Measurements from ENCODE around the gene C6orf89. TPM values are rescaled to one million over a fixed set of nuclear protein-coding genes. Genes with fewer than 3 reads are reported as not detected.

C6orf89 gene
- total RNA-seq, 4 donors from 2014 or later = 25.6 to 39.1 (median 28.9) TPM

DNA sequence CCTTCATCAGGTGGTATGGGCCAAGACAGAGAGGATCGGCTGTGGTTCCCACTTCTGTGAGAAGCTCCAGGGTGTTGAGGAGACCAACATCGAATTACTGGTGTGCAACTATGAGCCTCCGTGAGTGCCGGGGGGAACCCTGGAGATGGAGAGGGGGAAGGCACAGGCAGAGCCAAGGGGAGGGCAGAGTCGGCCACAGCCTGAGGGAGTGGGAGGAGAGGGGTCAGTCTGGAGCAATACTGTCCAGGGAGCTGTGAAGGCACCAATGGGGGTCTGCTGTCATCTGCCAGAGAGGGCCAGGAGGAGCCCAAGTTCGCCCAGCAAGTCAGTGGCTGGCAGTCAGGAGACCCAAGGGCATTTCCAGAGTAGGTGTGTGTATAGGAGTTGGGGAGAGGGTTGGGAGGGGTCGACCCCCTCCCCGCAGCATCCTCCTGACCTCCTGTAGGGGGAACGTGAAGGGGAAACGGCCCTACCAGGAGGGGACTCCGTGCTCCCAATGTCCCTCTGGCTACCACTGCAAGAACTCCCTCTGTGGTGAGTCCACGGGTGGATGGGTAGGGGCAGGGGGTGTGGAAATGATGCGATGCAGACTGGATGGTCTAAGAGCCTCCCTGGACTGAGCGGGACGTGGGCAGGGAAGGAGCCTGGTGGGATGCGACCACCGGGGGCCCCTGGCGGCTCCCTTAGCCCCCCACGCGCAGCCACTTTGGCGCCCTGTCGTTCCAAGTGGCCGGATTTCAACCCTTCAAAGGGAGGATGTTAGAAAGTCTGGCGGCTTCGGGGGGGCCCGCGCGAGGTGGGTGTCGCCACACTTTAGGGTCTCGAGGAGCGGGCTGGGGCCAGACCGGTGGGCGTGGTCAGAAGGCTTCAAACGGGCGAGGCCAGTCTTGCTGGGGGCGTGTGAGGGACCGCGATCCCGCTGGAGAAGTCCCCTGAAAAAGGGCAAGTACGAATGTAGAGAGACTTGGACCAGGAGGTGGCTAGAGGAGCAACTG, 76.0 kb downstream of the C6orf89 start:
- Histone ChIP-seq H3K27me3 (no peaks in the 10 kb centered on the region), H3K9me3 (no peaks in the 10 kb centered on the region), H3K4me1 (peaks cover 0 to 21% (median 6%) of the 10 kb centered on the region in 4 donors), H3K4me3 (no peak overlapping the region), H3K36me3 (no peaks in the 10 kb centered on the region), H3K27ac (no peak overlapping the region)
- TF ChIP-seq POLR2A (IDR thresholded peaks at IDR 0.05) = no peak
- TF ChIP-seq, protein P1, sequence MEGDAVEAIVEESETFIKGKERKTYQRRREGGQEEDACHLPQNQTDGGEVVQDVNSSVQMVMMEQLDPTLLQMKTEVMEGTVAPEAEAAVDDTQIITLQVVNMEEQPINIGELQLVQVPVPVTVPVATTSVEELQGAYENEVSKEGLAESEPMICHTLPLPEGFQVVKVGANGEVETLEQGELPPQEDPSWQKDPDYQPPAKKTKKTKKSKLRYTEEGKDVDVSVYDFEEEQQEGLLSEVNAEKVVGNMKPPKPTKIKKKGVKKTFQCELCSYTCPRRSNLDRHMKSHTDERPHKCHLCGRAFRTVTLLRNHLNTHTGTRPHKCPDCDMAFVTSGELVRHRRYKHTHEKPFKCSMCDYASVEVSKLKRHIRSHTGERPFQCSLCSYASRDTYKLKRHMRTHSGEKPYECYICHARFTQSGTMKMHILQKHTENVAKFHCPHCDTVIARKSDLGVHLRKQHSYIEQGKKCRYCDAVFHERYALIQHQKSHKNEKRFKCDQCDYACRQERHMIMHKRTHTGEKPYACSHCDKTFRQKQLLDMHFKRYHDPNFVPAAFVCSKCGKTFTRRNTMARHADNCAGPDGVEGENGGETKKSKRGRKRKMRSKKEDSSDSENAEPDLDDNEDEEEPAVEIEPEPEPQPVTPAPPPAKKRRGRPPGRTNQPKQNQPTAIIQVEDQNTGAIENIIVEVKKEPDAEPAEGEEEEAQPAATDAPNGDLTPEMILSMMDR (IDR thresholded peaks at IDR 0.05) = no peak
- DNase-seq = peak in 2 of 3 donors; percentile 44 to 45

DNA sequence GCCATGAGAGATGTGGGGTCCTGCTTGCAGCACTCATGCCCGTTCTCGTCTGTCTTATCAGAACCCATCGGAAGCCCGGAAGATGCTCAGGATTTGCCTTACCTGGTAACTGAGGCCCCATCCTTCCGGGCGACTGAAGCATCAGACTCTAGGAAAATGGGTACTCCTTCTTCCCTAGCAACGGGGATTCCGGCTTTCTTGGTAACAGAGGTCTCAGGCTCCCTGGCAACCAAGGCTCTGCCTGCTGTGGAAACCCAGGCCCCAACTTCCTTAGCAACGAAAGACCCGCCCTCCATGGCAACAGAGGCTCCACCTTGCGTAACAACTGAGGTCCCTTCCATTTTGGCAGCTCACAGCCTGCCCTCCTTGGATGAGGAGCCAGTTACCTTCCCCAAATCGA, 77.1 kb downstream of the C6orf89 start:
- DNase-seq = peak; percentile 58 to 90 (median 81)
- Histone ChIP-seq H3K27ac (peak overlapping the region in 1 of 4 donors; percentile 63), H3K4me1 (peaks cover 0 to 21% (median 6%) of the 10 kb centered on the region in 4 donors), H3K4me3 (peak overlapping the region in 1 of 4 donors; percentile 15), H3K36me3 (peaks cover 0 to 11% (median 0%) of the 10 kb centered on the region in 3 donors), H3K27me3 (no peaks in the 10 kb centered on the region), H3K9me3 (no peaks in the 10 kb centered on the region)
- no peak for TF ChIP-seq POLR2A (IDR thresholded peaks at IDR 0.05)
- TF ChIP-seq, protein P1 (IDR thresholded peaks at IDR 0.05) = no peak

GRCh38 chr6:36963451-36964290, 77.9 kb downstream of the C6orf89 start:
- H3K4me1 ChIP-seq = peaks cover 0 to 21% (median 6%) of the 10 kb centered on the region in 4 donors
- no peak for TF ChIP-seq POLR2A (IDR thresholded peaks at IDR 0.05)
- TF ChIP-seq, protein P1 (IDR thresholded peaks at IDR 0.05) = no peak
- DNase-seq = peak; percentile 39 to 72 (median 62)
- H3K27me3 ChIP-seq = no peaks in the 10 kb centered on the region
- peak overlapping the region in 1 of 4 donors; percentile 15 for H3K4me3 ChIP-seq
- no peaks in the 10 kb centered on the region for H3K9me3 ChIP-seq
- H3K36me3 ChIP-seq = peaks cover 0 to 19% (median 0%) of the 10 kb centered on the region in 3 donors
- H3K27ac ChIP-seq = peak overlapping the region in 1 of 4 donors; percentile 63

- DNase-seq = no peak
- H3K36me3 ChIP-seq = peaks cover 0 to 26% (median 0%) of the 10 kb centered on the region in 3 donors
- H3K27ac ChIP-seq = peak overlapping the region in 1 of 4 donors; percentile 63
- no peaks in the 10 kb centered on the region for H3K9me3 ChIP-seq
- H3K4me3 ChIP-seq = no peak overlapping the region
- TF ChIP-seq POLR2A (IDR thresholded peaks at IDR 0.05) = no peak
- peaks cover 0 to 21% (median 6%) of the 10 kb centered on the region in 4 donors for H3K4me1 ChIP-seq
- H3K27me3 ChIP-seq = no peaks in the 10 kb centered on the region
Observed at GRCh38 chr6:36964349-36964748, 78.6 kb downstream of the C6orf89 start.

DNA sequence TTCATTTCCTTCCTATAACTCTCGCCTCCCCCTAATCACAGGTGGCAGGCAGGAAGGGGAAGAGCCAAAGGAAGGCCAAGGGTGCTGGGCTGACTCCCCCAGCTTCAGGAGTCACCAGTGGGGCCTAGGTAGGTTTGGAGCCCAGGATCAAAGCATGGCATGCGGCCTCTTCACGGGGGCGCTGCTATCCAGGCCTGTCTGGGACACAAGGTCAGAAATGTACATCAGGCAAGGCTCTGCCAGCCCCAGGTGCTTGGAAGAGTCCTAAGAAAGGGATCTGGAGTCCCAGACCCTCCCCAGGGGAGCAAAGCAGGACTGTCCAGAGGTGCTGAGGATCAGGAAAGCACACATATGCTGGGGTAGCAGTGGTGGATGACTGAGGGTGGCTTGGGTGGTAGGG, 79.2 kb downstream of the C6orf89 start:
- no peak overlapping the region for H3K27ac ChIP-seq
- no peak for TF ChIP-seq POLR2A (IDR thresholded peaks at IDR 0.05)
- TF ChIP-seq, protein P1 (IDR thresholded peaks at IDR 0.05) = no peak
- H3K36me3 ChIP-seq = peaks cover 0 to 31% (median 0%) of the 10 kb centered on the region in 3 donors
- peaks cover 0 to 21% (median 6%) of the 10 kb centered on the region in 4 donors for H3K4me1 ChIP-seq
- H3K9me3 ChIP-seq = no peaks in the 10 kb centered on the region
- DNase-seq = peak in 1 of 3 donors; percentile 29
- no peak overlapping the region for H3K4me3 ChIP-seq
- no peaks in the 10 kb centered on the region for H3K27me3 ChIP-seq

Measured in Peyer's patch (tissue), 4 donors.